Measurements from ENCODE around the gene CFAP77. TPM values are rescaled to one million over a fixed set of nuclear protein-coding genes. Genes with fewer than 3 reads are reported as not detected.

Gene CFAP77
- total and polyA plus RNA-seq, 9 of the 15 experiments (the other 6 are each of a cell fraction or from before 2014, with no cell fraction given): not detected

GRCh38 chr9:132482196-132482813, 72.3 kb downstream of the CFAP77 start:
- FAIRE-seq (no peak), DNase-seq (ENCODE audit: extremely low read depth in 1 of 4, low spot score in 3 of 4) (no peak), ATAC-seq (no peak)
- Histone ChIP-seq H3K36me3 (ENCODE audit: control insufficient read depth, insufficient read depth, low read length) (no peaks in the 10 kb centered on the region), H3K27me3 (ENCODE audit: control insufficient read depth in 2 of 2, insufficient read depth in 2 of 2, low read length in 2 of 2) (peaks cover 49 to 71% of the 10 kb centered on the region in 2 experiments), H3K4me3 (no peak overlapping the region), H4K20me1 (replicated peaks; ENCODE audit: control insufficient read depth, insufficient read depth, low read length) (no peaks in the 10 kb centered on the region; the same call in 1 of the 2 replicates), H2AFZ (ENCODE audit: low read depth, low read length) (no peak overlapping the region), H3K79me2 (ENCODE audit: control insufficient read depth, insufficient read depth, low read length) (no peaks in the 10 kb centered on the region), H3K9me3 (replicated peaks; ENCODE audit: control insufficient read depth, insufficient read depth, low read depth, low read length) (no peaks in the 10 kb centered on the region), H3K9ac (ENCODE audit: insufficient read depth in 1 of 2, low read depth in 2 of 2, low read length in 2 of 2) (no peak overlapping the region), H3K4me2 (ENCODE audit: insufficient read depth, low read length) (no peak overlapping the region), H3K9me1 (ENCODE audit: control insufficient read depth, insufficient read depth, low read length) (no peaks in the 10 kb centered on the region), H3K27ac (ENCODE audit: extremely low read depth, low read depth, low read length) (no peak overlapping the region), H3K4me1 (replicated peaks in 1 of 2; ENCODE audit: control insufficient read depth in 2 of 2, insufficient read depth in 2 of 2, low read length in 2 of 2) (peaks cover 0 to 5% of the 10 kb centered on the region in 2 experiments; a peak in 2 of 5 replicates)
- intact Hi-C loops (cut with micrococcal nuclease) (no loop called here), in situ Hi-C loops (cut with MboI) (no loop called here)
- BruUV-seq (replicated peaks): no TSS peak
- 15% methylated on average over 15 of the region's 17 CpGs for WGBS (ENCODE audit: insufficient coverage, low coverage, missing lambda C conversion rate)
- TF ChIP-seq ZFP36 (IDR thresholded peaks at IDR 0.05; ENCODE audit: low read depth, low read length, partially characterized antibody) (peak; percentile 15), FOSL1 (tag; conservative IDR thresholded peaks at IDR 0.05) (no peak), RBM25 (IDR thresholded peaks at IDR 0.05; ENCODE audit: low read depth, low read length, severe bottlenecking) (peak; percentile 75)
- ChIA-PET CTCF (ENCODE audit: low intra/inter-chr PET ratio) (interaction anchor here (0.6 kb wide), 1 partner anchor 31 kb away, joined by 5 read pairs; no protein-coding TSS in a partner anchor), POLR2A (interaction anchor here (0.6 kb wide), 1 partner anchor 717 kb away, joined by 3 read pairs; no protein-coding TSS in a partner anchor)

GRCh38 chr9:132485393-132485792, 75.4 kb downstream of the CFAP77 start:
- FAIRE-seq: no peak
- BruUV-seq (replicated peaks): no TSS peak
- TF ChIP-seq ZBTB26 (CRISPR knock-in tag; IDR thresholded peaks at IDR 0.05): no peak
- no peak for TF ChIP-seq FOXA3 (CRISPR knock-in tag; conservative IDR thresholded peaks at IDR 0.05 in 1 of 2, IDR thresholded peaks at IDR 0.05 in 1 of 2)
- TF ChIP-seq ZNF695 (CRISPR knock-in tag; IDR thresholded peaks at IDR 0.05): no peak
- TF ChIP-seq ZNF57 (CRISPR knock-in tag; IDR thresholded peaks at IDR 0.05): no peak
- no peak for TF ChIP-seq UBTF (IDR thresholded peaks at IDR 0.05; ENCODE audit: borderline replicate concordance in 1 of 2, low read depth in 2 of 2, low read length in 2 of 2)
- TF ChIP-seq ERF (CRISPR knock-in tag; IDR thresholded peaks at IDR 0.05): no peak
- no peak for TF ChIP-seq MEIS2 (IDR thresholded peaks at IDR 0.05; ENCODE audit: partially characterized antibody)
- no peak for TF ChIP-seq CBX1 (IDR thresholded peaks at IDR 0.05; ENCODE audit: low read depth)
- no peak for TF ChIP-seq HOXB6 (CRISPR knock-in tag; IDR thresholded peaks at IDR 0.05; ENCODE audit: borderline replicate concordance)

More at GRCh38 chr9:132485393-132485792, 75.4 kb downstream of the CFAP77 start:
- Histone ChIP-seq H4K20me1 (replicated peaks; ENCODE audit: control insufficient read depth, insufficient read depth, low read length) (peaks cover 2% of the 10 kb centered on the region; the same call in 1 of the 2 replicates), H3K4me2 (ENCODE audit: insufficient read depth, low read length) (no peak overlapping the region), H3K79me2 (ENCODE audit: control insufficient read depth, insufficient read depth, low read length) (no peaks in the 10 kb centered on the region), H2AFZ (ENCODE audit: low read depth, low read length) (no peak overlapping the region), H3K9me1 (ENCODE audit: control insufficient read depth, insufficient read depth, low read length) (no peaks in the 10 kb centered on the region), H3K36me3 (ENCODE audit: control insufficient read depth, insufficient read depth, low read length) (no peaks in the 10 kb centered on the region), H3K27me3 (ENCODE audit: control insufficient read depth in 2 of 2, insufficient read depth in 2 of 2, low read length in 2 of 2) (peaks cover 67 to 83% of the 10 kb centered on the region in 2 experiments), H3K9me3 (replicated peaks; ENCODE audit: control insufficient read depth, insufficient read depth, low read depth, low read length) (no peaks in the 10 kb centered on the region), H3K4me1 (replicated peaks in 1 of 2; ENCODE audit: control insufficient read depth in 2 of 2, insufficient read depth in 2 of 2, low read length in 2 of 2) (peaks cover 0 to 5% of the 10 kb centered on the region in 2 experiments; a peak in 2 of 5 replicates), H3K4me3 (no peak overlapping the region), H3K9ac (ENCODE audit: insufficient read depth in 1 of 2, low read depth in 2 of 2, low read length in 2 of 2) (no peak overlapping the region), H3K27ac (ENCODE audit: extremely low read depth, low read depth, low read length) (no peak overlapping the region)
- ChIA-PET POLR2A (interaction anchor here (0.7 to 0.9 kb wide), 2 partner anchors 11 to 238 kb away, joined by 3 to 4 read pairs; no protein-coding TSS in a partner anchor), CTCF (ENCODE audit: low intra/inter-chr PET ratio) (no interaction called here)
- DNase-seq (ENCODE audit: extremely low read depth in 1 of 4, low spot score in 3 of 4): no peak
- intact Hi-C loops (cut with micrococcal nuclease) (no loop called here), in situ Hi-C loops (cut with MboI) (no loop called here)
- ATAC-seq: no peak
- 25% methylated on average over 14 of the region's 14 CpGs for WGBS (ENCODE audit: insufficient coverage, low coverage, missing lambda C conversion rate)

Measured in K562 (cell line).